CD14-positive monocyte (primary cell): ENCODE data around the gene TRAIP. TPM values are rescaled to one million over a fixed set of nuclear protein-coding genes. Genes with fewer than 3 reads are reported as not detected.
A peak's percentile ranks its signal among the peaks of the same experiment; 100 is the strongest.

ENCODE experiments used
- DNase-seq, 3 donors: peaks; one replicate each; pipeline ENCODE4 v3.0.0-alpha.2; 2011 to 2022
- H2AFZ ChIP-seq: 2 replicates; pipeline ENCODE4 v1.6.0; 2012; ENCODE audit warnings: mild to moderate bottlenecking, low read depth, low read length, inconsistent platforms; ENCODE audit not compliant: insufficient read depth, poor library complexity, severe bottlenecking
- H3K27ac ChIP-seq, 2 donors: 1 replicate in 1 of 2; 2 replicates in 1 of 2; pipeline ENCODE4 v1.5.1; 2012 to 2013; ENCODE audit warnings: low read length in 2 of 2, control low read depth in 1 of 2, inconsistent platforms in 1 of 2, low read depth in 1 of 2, mild to moderate bottlenecking in 1 of 2
- H3K27me3 ChIP-seq, 2 donors: one replicate each; pipeline versions ENCODE4 v1.6.0 to v1.6.1; 2011 to 2013; ENCODE audit warnings: low read length in 2 of 2; ENCODE audit not compliant: control insufficient read depth in 2 of 2, insufficient read depth in 2 of 2
- H3K36me3 ChIP-seq, 2 donors: replicated peaks in 1 of 2; 1 replicate in 1 of 2; 2 replicates in 1 of 2; pipeline versions ENCODE4 v1.5.1 to v1.6.1; 2012 to 2013; ENCODE audit warnings: low read length in 2 of 2, control low read depth in 1 of 2, inconsistent platforms in 1 of 2, mild to moderate bottlenecking in 1 of 2; ENCODE audit not compliant: insufficient read depth in 2 of 2, control insufficient read depth in 1 of 2
- H3K4me1 ChIP-seq, 2 donors: 1 replicate in 1 of 2; 2 replicates in 1 of 2; pipeline versions ENCODE4 v1.5.1 to v1.6.1; 2012 to 2013; ENCODE audit warnings: low read length in 2 of 2, control low read depth in 1 of 2, inconsistent platforms in 1 of 2, mild to moderate bottlenecking in 1 of 2, moderate library complexity in 1 of 2; ENCODE audit not compliant: insufficient read depth in 2 of 2, control insufficient read depth in 1 of 2
- H3K4me2 ChIP-seq: replicated peaks from 2 replicates; pipeline ENCODE3; 2012; ENCODE audit warnings: low read length, moderate library complexity, mild to moderate bottlenecking; ENCODE audit not compliant: poor library complexity, severe bottlenecking; ENCODE audit errors: extremely low read depth
- H3K4me3 ChIP-seq, 3 experiments: fragments of 200-600 bp in 1 of 3; sonication (generic) in 1 of 3; replicated peaks in 1 of 3; 1 replicate in 2 of 3; 2 replicates in 1 of 3; pipeline ENCODE4 v1.5.1; 2011 to 2013; ENCODE audit warnings: low read length in 3 of 3, mild to moderate bottlenecking in 3 of 3, control low read depth in 2 of 3, low read depth in 2 of 3, inconsistent platforms in 1 of 3, moderate library complexity in 1 of 3
- H3K79me2 ChIP-seq: 2 replicates; pipeline ENCODE4 v1.6.0; 2012; ENCODE audit warnings: mild to moderate bottlenecking, control low read depth, inconsistent platforms, low read length, moderate library complexity; ENCODE audit not compliant: insufficient read depth
- H3K9ac ChIP-seq: 2 replicates; pipeline ENCODE4 v1.6.0; 2017; ENCODE audit warnings: low read length, mild to moderate bottlenecking; ENCODE audit not compliant: insufficient read depth, poor library complexity, severe bottlenecking
- H3K9me3 ChIP-seq, 2 donors: replicated peaks in 1 of 2; 1 replicate in 1 of 2; 2 replicates in 1 of 2; pipeline versions ENCODE4 v1.5.1 to v1.6.1; 2012 to 2013; ENCODE audit warnings: low read length in 2 of 2, control low read depth in 1 of 2; ENCODE audit not compliant: control insufficient read depth in 1 of 2, insufficient read depth in 1 of 2
- H4K20me1 ChIP-seq: 2 replicates; pipeline ENCODE4 v1.6.0; 2012; ENCODE audit warnings: mild to moderate bottlenecking, low read length, control low read depth, moderate library complexity; ENCODE audit not compliant: insufficient read depth
- H3K27ac Mint-ChIP-seq, 7 donors: one replicate each; pipeline ENCODE4 v1.8.0; 2020; ENCODE audit warnings: mild to moderate bottlenecking in 7 of 7, mixed read lengths in 7 of 7, moderate library complexity in 6 of 7, inconsistent platforms in 2 of 7
- H3K27me3 Mint-ChIP-seq, 3 donors: one replicate each; pipeline ENCODE4 v1.8.0; 2021 to 2022; ENCODE audit warnings: low read depth in 3 of 3, mild to moderate bottlenecking in 3 of 3, mixed read lengths in 3 of 3, moderate library complexity in 3 of 3, inconsistent platforms in 1 of 3
- H3K36me3 Mint-ChIP-seq, 2 donors: one replicate each; pipeline ENCODE4 v1.8.0; 2020; ENCODE audit warnings: mixed read lengths in 2 of 2, inconsistent platforms in 1 of 2, mild to moderate bottlenecking in 1 of 2
- H3K4me1 Mint-ChIP-seq: one replicate; pipeline ENCODE4 v1.8.0; 2020; ENCODE audit warnings: mild to moderate bottlenecking, mixed read lengths
- H3K4me3 Mint-ChIP-seq, 2 donors: one replicate each; pipeline ENCODE4 v1.8.0; 2020; ENCODE audit warnings: mild to moderate bottlenecking in 2 of 2, mixed read lengths in 2 of 2, moderate library complexity in 1 of 2
- H3K9me3 Mint-ChIP-seq, 7 donors: one replicate each; pipeline ENCODE4 v1.8.0; 2020 to 2022; ENCODE audit warnings: mixed read lengths in 7 of 7, mild to moderate bottlenecking in 6 of 7, moderate library complexity in 6 of 7, inconsistent platforms in 2 of 7
- WGBS: methylation state at CpG from one replicate; pipeline ENCODE4 v1.1.5; 2013; ENCODE audit warnings: missing lambda C conversion rate; ENCODE audit not compliant: insufficient coverage; 5-methylcytosine and 5-hydroxymethylcytosine counted together
- intact Hi-C, 2 donors: fragments of 100-400 bp; cut with micrococcal nuclease; formaldehyde crosslinking; loops; one replicate each; pipeline versions ENCODE4 v1.15.0 to v1.15.1; 2023
- polyA plus RNA-seq, 3 donors: library from polyadenylated mRNA; depleted of rRNA in 1 of 3; unstranded in 2 of 3; stranded (reverse) in 1 of 3; fragments of 300-500 nt in 2 of 3; fragments of >200 nt in 1 of 3; fragmentation: Illumina TruSeq in 2 of 3; gene quantifications; 1 replicate in 2 of 3; 2 replicates in 1 of 3; pipeline ENCODE4 v1.2.3, GENCODE V29; 2012 to 2021
- TF ChIP-seq, protein P1 (sequence below): fragments of 200-600 bp; IDR thresholded peaks from one replicate; pipeline ENCODE4 v1.8.0; 2022; ENCODE audit warnings: antibody characterized with exemption, mild to moderate bottlenecking

TRAIP gene
- polyA plus RNA-seq, 3 donors = 0.68 to 1.1 (median 0.95) TPM

DNA sequence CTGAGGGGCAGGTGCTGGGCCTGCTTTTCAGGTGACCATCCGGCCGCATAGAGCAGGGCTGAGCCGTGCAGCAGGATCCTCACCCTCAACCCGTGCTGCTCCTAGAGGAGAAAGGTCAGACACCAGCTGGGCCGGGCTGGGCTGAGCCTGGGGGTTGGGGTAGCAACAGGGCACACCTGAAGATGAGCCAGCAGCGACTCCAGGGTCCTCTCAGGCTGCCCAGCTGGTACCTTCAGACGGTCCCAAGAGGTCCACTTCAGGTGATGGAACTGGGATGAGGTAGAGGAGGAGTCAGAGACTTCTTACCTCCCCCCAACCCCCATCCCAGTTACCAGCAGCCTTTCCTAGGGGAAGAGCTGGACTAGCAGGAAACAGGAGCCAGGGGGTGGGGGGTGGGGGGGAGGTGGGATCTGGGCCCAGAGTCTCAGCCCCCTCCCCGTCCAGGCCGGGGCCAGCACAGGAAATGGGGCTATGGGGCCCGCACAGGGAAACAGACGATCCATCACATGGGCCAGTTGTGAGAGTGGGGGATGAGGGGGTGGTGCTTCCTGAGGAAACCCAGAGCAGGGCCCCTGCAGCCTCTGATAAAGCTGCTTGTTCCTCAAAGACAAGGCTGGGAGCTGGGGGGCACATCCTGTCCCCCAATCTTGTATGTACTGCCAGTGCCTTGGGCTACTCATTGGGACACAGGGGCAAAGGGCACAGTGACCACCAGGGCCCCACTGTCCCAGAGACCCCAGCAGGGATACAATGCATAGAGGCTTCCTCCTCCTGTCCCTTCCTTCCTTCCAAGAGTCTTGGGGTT lies 50.3 kb downstream of the TRAIP start:
- Histone ChIP-seq H3K27me3 (peaks cover 0 to 5% of the 10 kb centered on the region in 2 donors), H2AFZ (no peak overlapping the region), H3K36me3 (peaks cover 27 to 40% of the 10 kb centered on the region in 2 donors), H3K9ac (peak overlapping the region; percentile 30), H3K79me2 (peaks cover 17% of the 10 kb centered on the region), H3K9me3 (no peaks in the 10 kb centered on the region), H3K4me1 (peaks cover 47 to 58% of the 10 kb centered on the region in 2 donors), H3K27ac (peak overlapping the region; percentile 17 to 33), H4K20me1 (peaks cover 8% of the 10 kb centered on the region), H3K4me3 (peak overlapping the region in 1 of 3 experiments; percentile 99), H3K4me2 (peak overlapping the region; percentile 99)
- H3K36me3 Mint-ChIP-seq = peaks cover 44% of the 10 kb centered on the region in 2 donors
- TF ChIP-seq, protein P1, sequence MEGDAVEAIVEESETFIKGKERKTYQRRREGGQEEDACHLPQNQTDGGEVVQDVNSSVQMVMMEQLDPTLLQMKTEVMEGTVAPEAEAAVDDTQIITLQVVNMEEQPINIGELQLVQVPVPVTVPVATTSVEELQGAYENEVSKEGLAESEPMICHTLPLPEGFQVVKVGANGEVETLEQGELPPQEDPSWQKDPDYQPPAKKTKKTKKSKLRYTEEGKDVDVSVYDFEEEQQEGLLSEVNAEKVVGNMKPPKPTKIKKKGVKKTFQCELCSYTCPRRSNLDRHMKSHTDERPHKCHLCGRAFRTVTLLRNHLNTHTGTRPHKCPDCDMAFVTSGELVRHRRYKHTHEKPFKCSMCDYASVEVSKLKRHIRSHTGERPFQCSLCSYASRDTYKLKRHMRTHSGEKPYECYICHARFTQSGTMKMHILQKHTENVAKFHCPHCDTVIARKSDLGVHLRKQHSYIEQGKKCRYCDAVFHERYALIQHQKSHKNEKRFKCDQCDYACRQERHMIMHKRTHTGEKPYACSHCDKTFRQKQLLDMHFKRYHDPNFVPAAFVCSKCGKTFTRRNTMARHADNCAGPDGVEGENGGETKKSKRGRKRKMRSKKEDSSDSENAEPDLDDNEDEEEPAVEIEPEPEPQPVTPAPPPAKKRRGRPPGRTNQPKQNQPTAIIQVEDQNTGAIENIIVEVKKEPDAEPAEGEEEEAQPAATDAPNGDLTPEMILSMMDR = no peak
- 2% methylated on average over 5 of the region's 11 CpGs for WGBS
- DNase-seq = no peak
- peaks cover 72% of the 10 kb centered on the region for H3K4me1 Mint-ChIP-seq
- H3K9me3 Mint-ChIP-seq = peaks cover 0 to 3% (median 0%) of the 10 kb centered on the region in 7 donors
- intact Hi-C loops = no loop called here
- H3K27me3 Mint-ChIP-seq = peaks cover 15 to 20% (median 17%) of the 10 kb centered on the region in 3 donors
- H3K4me3 Mint-ChIP-seq = peak overlapping the region in 1 of 2 donors; percentile 16
- peak overlapping the region in 3 of 7 donors; percentile 18 to 75 (median 21) for H3K27ac Mint-ChIP-seq

DNA sequence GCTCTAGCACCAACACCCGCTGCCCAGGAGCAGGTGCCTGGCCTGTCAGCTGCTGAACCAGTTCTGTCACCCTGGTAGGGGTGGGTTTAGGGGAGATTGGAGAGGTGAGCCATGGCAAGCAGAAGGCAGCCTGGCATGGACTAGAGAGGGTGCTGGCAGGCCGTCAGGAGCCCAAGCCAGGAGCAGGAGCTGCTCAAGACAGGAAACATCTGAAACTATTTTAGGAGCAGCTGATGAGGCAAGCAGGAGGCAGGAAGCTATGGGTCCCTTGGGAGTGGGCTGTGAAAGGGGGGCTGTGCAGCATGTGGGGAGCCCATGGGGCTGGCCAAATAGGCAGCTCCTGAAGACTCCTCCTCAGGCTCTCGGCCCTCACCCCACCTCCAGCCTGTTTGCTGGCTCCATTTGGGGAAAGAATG lies 51.0 kb downstream of the TRAIP start:
- H3K36me3 Mint-ChIP-seq = peaks cover 37% of the 10 kb centered on the region in 2 donors
- peaks cover 68% of the 10 kb centered on the region for H3K4me1 Mint-ChIP-seq
- 0% methylated on average over 1 of the region's 3 CpGs for WGBS
- peaks cover 47 to 56% of the 10 kb centered on the region in 2 donors for H3K4me1 ChIP-seq
- H3K27me3 Mint-ChIP-seq = peaks cover 15 to 21% (median 17%) of the 10 kb centered on the region in 3 donors
- peaks cover 19 to 32% of the 10 kb centered on the region in 2 donors for H3K36me3 ChIP-seq
- no peaks in the 10 kb centered on the region for H3K9me3 ChIP-seq
- H3K9ac ChIP-seq = peak overlapping the region; percentile 30
- peaks cover 12% of the 10 kb centered on the region for H3K79me2 ChIP-seq
- H3K27ac ChIP-seq = peak overlapping the region; percentile 7 to 8
- TF ChIP-seq, protein P1 = no peak
- DNase-seq = no peak
- peak overlapping the region in 1 of 3 experiments; percentile 99 for H3K4me3 ChIP-seq
- H4K20me1 ChIP-seq = peaks cover 8% of the 10 kb centered on the region
- H3K4me3 Mint-ChIP-seq = peak overlapping the region; percentile 61 to 73
- peaks cover 0 to 5% of the 10 kb centered on the region in 2 donors for H3K27me3 ChIP-seq
- H3K4me2 ChIP-seq = peak overlapping the region; percentile 99
- H3K9me3 Mint-ChIP-seq = peaks cover 0 to 3% (median 0%) of the 10 kb centered on the region in 7 donors
- peak overlapping the region in 3 of 7 donors; percentile 63 to 82 (median 75) for H3K27ac Mint-ChIP-seq
- intact Hi-C loops = no loop called here
- H2AFZ ChIP-seq = no peak overlapping the region
